SK-N-SH treated with all-trans-retinoic acid at 6 μM for 48 hours (cell line): ENCODE data around the gene GRIN3A.

ENCODE experiments used
- ATAC-seq: fragments of 200-7000 bp; cut with Tn5 transposase; 3 replicates; pipeline ENCODE4 v1.9.1; 2020; ENCODE audit warnings: mild to moderate bottlenecking, moderate library complexity
- ARNTL ChIP-seq: fragments of 450-650 bp; formaldehyde crosslinking; IDR thresholded peaks from 2 replicates; pipeline ENCODE4 v1.5.0; 2020; ENCODE audit warnings: low read depth, mild to moderate bottlenecking, moderate library complexity, borderline replicate concordance
- BACH2 ChIP-seq: fragments of 250-450 bp; sonication (Bioruptor Pico); IDR thresholded peaks from 2 replicates; pipeline ENCODE4 v1.9.0; 2021; ENCODE audit warnings: mild to moderate bottlenecking, borderline replicate concordance
- CREB5 ChIP-seq: fragments of 250-450 bp; sonication (Bioruptor Pico); IDR thresholded peaks from 2 replicates; pipeline ENCODE4 v1.5.1; 2020; ENCODE audit warnings: low read depth, mild to moderate bottlenecking, moderate library complexity
- CSDC2 ChIP-seq: fragments of 250-450 bp; sonication (Bioruptor Pico); IDR thresholded peaks from 2 replicates; pipeline ENCODE4 v1.5.0; 2020; ENCODE audit warnings: mild to moderate bottlenecking, moderate library complexity
- ESRRG ChIP-seq: fragments of 250-450 bp; sonication (Bioruptor Pico); IDR thresholded peaks from 2 replicates; pipeline ENCODE4 v1.6.1; 2021; ENCODE audit warnings: mild to moderate bottlenecking
- GLIS3 ChIP-seq: fragments of 250-450 bp; sonication (Bioruptor Pico); IDR thresholded peaks from 2 replicates; pipeline ENCODE4 v1.5.0; 2020; ENCODE audit warnings: mild to moderate bottlenecking, moderate library complexity
- OSR1 ChIP-seq: fragments of 250-450 bp; sonication (Bioruptor Pico); IDR thresholded peaks from 2 replicates; pipeline ENCODE4 v1.8.0; 2022; ENCODE audit warnings: moderate library complexity, mild to moderate bottlenecking, inconsistent platforms
- PATZ1 ChIP-seq: fragments of 250-450 bp; sonication (Bioruptor Pico); IDR thresholded peaks from 2 replicates; pipeline ENCODE4 v1.8.0; 2020; ENCODE audit warnings: mild to moderate bottlenecking, moderate library complexity, borderline replicate concordance
- POU6F1 ChIP-seq: fragments of 250-450 bp; sonication (Bioruptor Pico); IDR thresholded peaks from 2 replicates; pipeline ENCODE4 v1.8.0; 2021; ENCODE audit warnings: low read depth, mild to moderate bottlenecking, moderate library complexity, borderline replicate concordance
- PPARA ChIP-seq: fragments of 250-450 bp; sonication (Bioruptor Pico); IDR thresholded peaks from 2 replicates; pipeline ENCODE4 v1.5.0; 2020; ENCODE audit warnings: mild to moderate bottlenecking, borderline replicate concordance
- RARB ChIP-seq: fragments of 250-450 bp; sonication (Bioruptor Pico); IDR thresholded peaks from 2 replicates; pipeline ENCODE4 v1.8.0; 2021; ENCODE audit warnings: mild to moderate bottlenecking, moderate library complexity
- SNAI2 ChIP-seq: fragments of 250-450 bp; sonication (Bioruptor Pico); IDR thresholded peaks from 2 replicates; pipeline ENCODE4 v1.5.0; 2020; ENCODE audit warnings: mild to moderate bottlenecking, moderate library complexity
- TCF4 ChIP-seq: fragments of 250-450 bp; sonication (Bioruptor Pico); IDR thresholded peaks from 2 replicates; pipeline ENCODE4 v1.8.0; 2021; ENCODE audit warnings: mild to moderate bottlenecking, moderate library complexity, borderline replicate concordance
- TOX ChIP-seq: fragments of 250-450 bp; sonication (Bioruptor Pico); IDR thresholded peaks from 2 replicates; pipeline ENCODE4 v1.8.0; 2021; ENCODE audit warnings: mild to moderate bottlenecking, moderate library complexity, borderline replicate concordance
- TSHZ2 ChIP-seq: fragments of 250-450 bp; sonication (Bioruptor Pico); IDR thresholded peaks from 2 replicates; pipeline ENCODE4 v1.5.0; 2020; ENCODE audit warnings: mild to moderate bottlenecking, moderate library complexity
- ZC3H10 ChIP-seq: fragments of 250-450 bp; sonication (Bioruptor Pico); IDR thresholded peaks from 2 replicates; pipeline ENCODE4 v1.5.1; 2021; ENCODE audit warnings: mild to moderate bottlenecking, moderate library complexity
- ZFP3 ChIP-seq: fragments of 250-450 bp; sonication (Bioruptor Pico); IDR thresholded peaks from 2 replicates; pipeline ENCODE4 v1.5.0; 2020; ENCODE audit warnings: mild to moderate bottlenecking, moderate library complexity
- ZFP30 ChIP-seq: fragments of 450-650 bp; formaldehyde crosslinking; IDR thresholded peaks from 2 replicates; pipeline ENCODE4 v1.5.0; 2022; ENCODE audit warnings: mild to moderate bottlenecking, moderate library complexity
- ZNF565 ChIP-seq: fragments of 450-650 bp; formaldehyde crosslinking; conservative IDR thresholded peaks from 2 replicates; pipeline ENCODE4 v1.5.0; 2020; ENCODE audit warnings: low read depth, mild to moderate bottlenecking, moderate library complexity
- ZNF8 ChIP-seq: fragments of 450-650 bp; formaldehyde crosslinking; IDR thresholded peaks from 2 replicates; pipeline ENCODE4 v1.5.0; 2020; ENCODE audit warnings: mild to moderate bottlenecking, moderate library complexity
- TF ChIP-seq, protein P1 (sequence below): fragments of 250-450 bp; sonication (Bioruptor Pico); IDR thresholded peaks from 2 replicates; pipeline ENCODE4 v1.5.1; 2021; ENCODE audit warnings: mild to moderate bottlenecking, moderate library complexity

The GRIN3A gene

DNA sequence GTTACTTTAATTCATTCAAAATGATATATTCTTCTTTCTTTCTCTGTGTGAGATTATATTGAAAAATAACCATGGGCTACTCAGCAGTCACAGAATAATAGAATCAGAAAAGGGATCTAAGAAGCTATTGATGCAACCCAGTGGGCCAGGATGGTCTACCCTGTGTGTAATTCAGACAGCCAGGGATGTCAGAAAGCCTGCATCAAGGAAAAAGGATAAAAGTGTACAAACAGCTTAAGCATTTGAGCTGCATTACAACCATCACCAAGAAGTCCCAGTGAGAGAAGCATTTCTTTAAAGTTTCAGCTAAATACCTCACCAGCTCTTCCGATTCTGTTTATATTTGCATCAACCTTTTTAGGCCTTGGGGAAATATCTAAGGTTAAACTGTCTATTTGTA lies 105.8 kb downstream of the GRIN3A start:
- TF ChIP-seq SNAI2 (CRISPR knock-in tag) (no peak), ZNF8 (no peak), TOX (CRISPR knock-in tag) (no peak), PPARA (CRISPR knock-in tag) (no peak), OSR1 (no peak), POU6F1 (CRISPR knock-in tag) (no peak)
- TF ChIP-seq, all 23 proteins: peak for 0
- ATAC-seq, result no peak

GRCh38 chr9:101631892-101632291 lies 106.6 kb downstream of the GRIN3A start:
- TF ChIP-seq OSR1, result no peak
- TF ChIP-seq, protein P1, sequence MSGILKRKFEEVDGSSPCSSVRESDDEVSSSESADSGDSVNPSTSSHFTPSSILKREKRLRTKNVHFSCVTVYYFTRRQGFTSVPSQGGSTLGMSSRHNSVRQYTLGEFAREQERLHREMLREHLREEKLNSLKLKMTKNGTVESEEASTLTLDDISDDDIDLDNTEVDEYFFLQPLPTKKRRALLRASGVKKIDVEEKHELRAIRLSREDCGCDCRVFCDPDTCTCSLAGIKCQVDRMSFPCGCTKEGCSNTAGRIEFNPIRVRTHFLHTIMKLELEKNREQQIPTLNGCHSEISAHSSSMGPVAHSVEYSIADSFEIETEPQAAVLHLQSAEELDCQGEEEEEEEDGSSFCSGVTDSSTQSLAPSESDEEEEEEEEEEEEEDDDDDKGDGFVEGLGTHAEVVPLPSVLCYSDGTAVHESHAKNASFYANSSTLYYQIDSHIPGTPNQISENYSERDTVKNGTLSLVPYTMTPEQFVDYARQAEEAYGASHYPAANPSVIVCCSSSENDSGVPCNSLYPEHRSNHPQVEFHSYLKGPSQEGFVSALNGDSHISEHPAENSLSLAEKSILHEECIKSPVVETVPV, result no peak
- TF ChIP-seq ZFP30 (CRISPR knock-in tag), result no peak
- no peak for TF ChIP-seq BACH2 (CRISPR knock-in tag)
- no peak for TF ChIP-seq SNAI2 (CRISPR knock-in tag)
- TF ChIP-seq CSDC2 (CRISPR knock-in tag), result no peak
- TF ChIP-seq RARB (CRISPR knock-in tag), result no peak
- no peak for TF ChIP-seq ZNF8
- TF ChIP-seq TCF4 (CRISPR knock-in tag), result no peak
- TF ChIP-seq ZC3H10, result no peak
- no peak for TF ChIP-seq PATZ1 (CRISPR knock-in tag)
- TF ChIP-seq TSHZ2 (CRISPR knock-in tag), result no peak
- no peak for TF ChIP-seq ESRRG (CRISPR knock-in tag)
- no peak for TF ChIP-seq CREB5
- no peak for TF ChIP-seq PPARA (CRISPR knock-in tag)
- TF ChIP-seq TOX (CRISPR knock-in tag), result no peak
- TF ChIP-seq POU6F1 (CRISPR knock-in tag), result no peak
- TF ChIP-seq ZFP3 (CRISPR knock-in tag), result no peak
- no peak for TF ChIP-seq GLIS3 (CRISPR knock-in tag)
- TF ChIP-seq ARNTL (CRISPR knock-in tag), result no peak
- ATAC-seq, result no peak

DNA sequence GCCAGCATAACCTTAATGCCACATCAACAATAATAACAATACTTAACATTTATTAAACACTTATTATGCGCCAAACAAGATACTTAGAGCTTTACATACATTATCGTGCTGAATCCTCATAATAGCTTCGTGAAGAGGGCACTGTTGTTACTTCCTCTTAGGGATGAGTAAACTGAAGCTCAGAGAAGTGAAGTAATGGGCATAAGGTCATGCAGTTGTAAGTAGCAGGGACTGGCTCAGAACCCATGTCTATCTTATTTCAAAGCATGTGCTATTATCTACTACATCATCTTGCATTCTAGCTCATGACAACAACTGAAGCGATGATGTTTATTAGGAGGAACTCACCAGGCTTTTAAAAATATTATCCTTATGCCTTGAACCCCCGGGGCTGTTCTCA lies 108.8 kb downstream of the GRIN3A start:
- ATAC-seq, result no peak
- TF ChIP-seq, protein P1, result no peak
- TF ChIP-seq PPARA (CRISPR knock-in tag) (no peak), ARNTL (CRISPR knock-in tag) (no peak), POU6F1 (CRISPR knock-in tag) (no peak), ZNF565 (no peak), PATZ1 (CRISPR knock-in tag) (no peak), ZFP3 (CRISPR knock-in tag) (no peak), BACH2 (CRISPR knock-in tag) (no peak), ZC3H10 (no peak), ZFP30 (CRISPR knock-in tag) (no peak)
